ENCODE measurements around the gene HGD. TPM values are rescaled to one million over a fixed set of nuclear protein-coding genes. Genes with fewer than 3 reads are reported as not detected.

Gene HGD
- total RNA-seq, 4 donors from 2014 or later = not detected

- Histone ChIP-seq H3K4me3 (no peak overlapping the region), H3K9me3 (no peaks in the 10 kb centered on the region), H3K4me1 (peaks cover 0 to under 1% (median 0%) of the 10 kb centered on the region in 4 donors), H3K36me3 (no peaks in the 10 kb centered on the region), H3K27me3 (no peaks in the 10 kb centered on the region), H3K27ac (no peak overlapping the region)
- 86 to 88% methylated on average over 2 of the region's 2 CpGs for WGBS, 2 donors
- DNase-seq (ENCODE audit: low spot score in 2 of 2) = no peak
- no peak for TF ChIP-seq EP300 (IDR thresholded peaks at IDR 0.05)
- no peak for TF ChIP-seq CTCF (IDR thresholded peaks at IDR 0.05)
- no peak for TF ChIP-seq POLR2A (IDR thresholded peaks at IDR 0.05)
These were observed 31.7 kb downstream of the HGD start for GRCh38 chr3:120650311-120650710.

GRCh38 chr3:120649830-120650233 is 32.2 kb downstream of the HGD start:
- DNase-seq (ENCODE audit: low spot score in 2 of 2) = no peak
- Histone ChIP-seq H3K9me3 (no peaks in the 10 kb centered on the region), H3K4me3 (no peak overlapping the region), H3K36me3 (no peaks in the 10 kb centered on the region), H3K27ac (no peak overlapping the region), H3K27me3 (no peaks in the 10 kb centered on the region), H3K4me1 (peaks cover 0 to 4% (median 0%) of the 10 kb centered on the region in 4 donors)
- WGBS, 2 donors = 68 to 72% methylated on average over 3 of the region's 3 CpGs
- TF ChIP-seq EP300 (IDR thresholded peaks at IDR 0.05) (no peak), POLR2A (IDR thresholded peaks at IDR 0.05) (no peak), CTCF (IDR thresholded peaks at IDR 0.05) (no peak)

GRCh38 chr3:120648290-120648689 is 33.7 kb downstream of the HGD start:
- TF ChIP-seq POLR2A (IDR thresholded peaks at IDR 0.05) = no peak
- Histone ChIP-seq H3K27ac (no peak overlapping the region), H3K4me3 (no peak overlapping the region), H3K4me1 (peaks cover 0 to 4% (median 0%) of the 10 kb centered on the region in 4 donors), H3K36me3 (no peaks in the 10 kb centered on the region), H3K27me3 (no peaks in the 10 kb centered on the region), H3K9me3 (no peaks in the 10 kb centered on the region)
- 79 to 91% methylated on average over 5 of the region's 5 CpGs for WGBS, 2 donors
- no peak for DNase-seq (ENCODE audit: low spot score in 2 of 2)

GRCh38 chr3:120646771-120647432 is 35.1 kb downstream of the HGD start:
- peaks cover 0 to 4% (median 0%) of the 10 kb centered on the region in 4 donors for H3K4me1 ChIP-seq
- no peak overlapping the region for H3K4me3 ChIP-seq
- H3K9me3 ChIP-seq = no peaks in the 10 kb centered on the region
- no peaks in the 10 kb centered on the region for H3K27me3 ChIP-seq
- WGBS, 2 donors = 75 to 76% methylated on average over 5 of the region's 5 CpGs
- DNase-seq (ENCODE audit: low spot score in 2 of 2) = no peak
- no peak for TF ChIP-seq CTCF (IDR thresholded peaks at IDR 0.05)
- TF ChIP-seq EP300 (IDR thresholded peaks at IDR 0.05) = no peak
- no peak for TF ChIP-seq POLR2A (IDR thresholded peaks at IDR 0.05)
- H3K27ac ChIP-seq = no peak overlapping the region
- H3K36me3 ChIP-seq = no peaks in the 10 kb centered on the region

GRCh38 chr3:120645083-120645845 is 36.8 kb downstream of the HGD start:
- Histone ChIP-seq H3K36me3 (no peaks in the 10 kb centered on the region), H3K4me3 (no peak overlapping the region), H3K27me3 (no peaks in the 10 kb centered on the region), H3K27ac (no peak overlapping the region), H3K9me3 (no peaks in the 10 kb centered on the region), H3K4me1 (peaks cover 0 to 4% (median 0%) of the 10 kb centered on the region in 4 donors)
- 29 to 31% methylated on average over 5 of the region's 5 CpGs for WGBS, 2 donors
- TF ChIP-seq CTCF (IDR thresholded peaks at IDR 0.05) = no peak
- TF ChIP-seq EP300 (IDR thresholded peaks at IDR 0.05) = no peak
- no peak for TF ChIP-seq POLR2A (IDR thresholded peaks at IDR 0.05)
- no peak for DNase-seq (ENCODE audit: low spot score in 2 of 2)
